COLO668 (cell line): ENCODE data around the gene FN3K.
A peak's percentile ranks its signal among the peaks of the same experiment; 100 is the strongest.

Source experiments
- DNase-seq: peaks from one replicate; lab custom pipeline; 2025; ENCODE audit not compliant: unreplicated experiment; lab: John Stamatoyannopoulos, UW

Gene FN3K

GRCh38 chr17:82734987-82735866 is at the start of gene FN3K:
TSS of gene FN3K (plus strand) at chr17:82735615. CDS start at chr17:82735637, 22 bp downstream.
- DNase-seq, result peak; percentile 79

GRCh38 chr17:82686366-82687324 is 48.8 kb upstream of the FN3K start:
- DNase-seq, result no peak

GRCh38 chr17:82687375-82687861 is 48.0 kb upstream of the FN3K start:
- DNase-seq, result no peak

- DNase-seq, result no peak
These were observed 47.5 kb upstream of the FN3K start for GRCh38 chr17:82687871-82688270.

GRCh38 chr17:82689077-82689476 is 46.3 kb upstream of the FN3K start:
- DNase-seq, result no peak

- no peak for DNase-seq
These were observed 44.5 kb upstream of the FN3K start for GRCh38 chr17:82690786-82691489.

GRCh38 chr17:82691714-82692113 is 43.7 kb upstream of the FN3K start:
- DNase-seq, result no peak

GRCh38 chr17:82692268-82692667 is 43.1 kb upstream of the FN3K start:
- no peak for DNase-seq

GRCh38 chr17:82693168-82693867 is 42.1 kb upstream of the FN3K start:
- no peak for DNase-seq

- DNase-seq, result no peak
These were observed 40.8 kb upstream of the FN3K start for GRCh38 chr17:82694647-82695046.

- DNase-seq, result no peak
These were observed 39.2 kb upstream of the FN3K start for GRCh38 chr17:82696259-82696658.

GRCh38 chr17:82696916-82697807 is 38.3 kb upstream of the FN3K start:
- DNase-seq, result no peak

GRCh38 chr17:82697808-82698064 is 37.7 kb upstream of the FN3K start:
- no peak for DNase-seq

- peak; percentile 95 for DNase-seq
These were observed 37.1 kb upstream of the FN3K start, which contains the start of gene RAB40B for GRCh38 chr17:82698065-82698973. TSS of gene RAB40B (minus strand) at chr17:82698698. CDS start at chr17:82698596, 102 bp downstream.

- no peak for DNase-seq
These were observed 36.4 kb upstream of the FN3K start for GRCh38 chr17:82698974-82699442.

GRCh38 chr17:82699551-82699950 is 35.9 kb upstream of the FN3K start:
- no peak for DNase-seq

- peak; percentile 38 for DNase-seq
These were observed 33.0 kb upstream of the FN3K start for GRCh38 chr17:82702231-82702927.
